Muscle layer of duodenum (tissue), 2 donors: ENCODE data around the gene PTPRR.

Experiments
- H3K27ac ChIP-seq: one replicate; pipeline ENCODE4 v1.7.0; 2013; ENCODE audit warnings: mild to moderate bottlenecking, low read length
- H3K27me3 ChIP-seq: one replicate; pipeline ENCODE4 v1.7.0; 2013; ENCODE audit warnings: low read depth, mild to moderate bottlenecking, control low read depth, low read length
- H3K36me3 ChIP-seq, 2 donors: one replicate each; pipeline ENCODE4 v1.7.0; 2013; ENCODE audit warnings: low read length in 2 of 2, control low read depth in 1 of 2, mild to moderate bottlenecking in 1 of 2; ENCODE audit not compliant: insufficient read depth in 2 of 2, control insufficient read depth in 1 of 2
- H3K4me1 ChIP-seq, 2 donors: one replicate each; pipeline ENCODE4 v1.7.0; 2013; ENCODE audit warnings: low read length in 2 of 2, mild to moderate bottlenecking in 2 of 2, control low read depth in 1 of 2, moderate library complexity in 1 of 2; ENCODE audit not compliant: insufficient read depth in 2 of 2, control insufficient read depth in 1 of 2
- H3K4me3 ChIP-seq, 2 donors: one replicate each; pipeline ENCODE4 v1.7.0; 2013; ENCODE audit warnings: low read length in 2 of 2, low read depth in 1 of 2, mild to moderate bottlenecking in 1 of 2
- H3K9me3 ChIP-seq, 2 donors: one replicate each; pipeline ENCODE4 v1.7.0; 2013; ENCODE audit warnings: low read length in 2 of 2, control low read depth in 1 of 2, mild to moderate bottlenecking in 1 of 2; ENCODE audit not compliant: control insufficient read depth in 1 of 2
- donor health status: healthy.

The PTPRR gene

GRCh38 chr12:70948236-70948975 is 27.9 kb upstream of the PTPRR start:
- no peaks in the 10 kb centered on the region for H3K36me3 ChIP-seq
- H3K4me1 ChIP-seq, result no peaks in the 10 kb centered on the region
- no peak overlapping the region for H3K4me3 ChIP-seq
- no peak overlapping the region for H3K27ac ChIP-seq
- peaks cover 0 to 2% of the 10 kb centered on the region in 2 donors for H3K9me3 ChIP-seq
- H3K27me3 ChIP-seq, result no peaks in the 10 kb centered on the region

- H3K27ac ChIP-seq, result no peak overlapping the region
- H3K9me3 ChIP-seq, result no peaks in the 10 kb centered on the region
- H3K36me3 ChIP-seq, result no peaks in the 10 kb centered on the region
- no peaks in the 10 kb centered on the region for H3K27me3 ChIP-seq
- H3K4me3 ChIP-seq, result no peak overlapping the region
- H3K4me1 ChIP-seq, result no peaks in the 10 kb centered on the region
Measured at GRCh38 chr12:70936203-70936813, 15.8 kb upstream of the PTPRR start.

GRCh38 chr12:70933133-70933532 is 12.6 kb upstream of the PTPRR start:
- H3K27me3 ChIP-seq, result no peaks in the 10 kb centered on the region
- H3K36me3 ChIP-seq, result no peaks in the 10 kb centered on the region
- no peak overlapping the region for H3K4me3 ChIP-seq
- H3K4me1 ChIP-seq, result no peaks in the 10 kb centered on the region
- H3K27ac ChIP-seq, result no peak overlapping the region
- no peaks in the 10 kb centered on the region for H3K9me3 ChIP-seq

GRCh38 chr12:70929029-70929428 is 8.5 kb upstream of the PTPRR start:
- no peak overlapping the region for H3K27ac ChIP-seq

GRCh38 chr12:70928071-70928470 is 7.5 kb upstream of the PTPRR start:
- no peak overlapping the region for H3K4me3 ChIP-seq
- H3K36me3 ChIP-seq, result no peaks in the 10 kb centered on the region
- no peaks in the 10 kb centered on the region for H3K4me1 ChIP-seq
- H3K27ac ChIP-seq, result no peak overlapping the region
- no peaks in the 10 kb centered on the region for H3K9me3 ChIP-seq
- no peaks in the 10 kb centered on the region for H3K27me3 ChIP-seq

More at GRCh38 chr12:70929029-70929428, 8.5 kb upstream of the PTPRR start:
- no peaks in the 10 kb centered on the region for H3K36me3 ChIP-seq
- no peak overlapping the region for H3K4me3 ChIP-seq
- H3K9me3 ChIP-seq, result no peaks in the 10 kb centered on the region
- H3K4me1 ChIP-seq, result no peaks in the 10 kb centered on the region
- H3K27me3 ChIP-seq, result no peaks in the 10 kb centered on the region

- Histone ChIP-seq H3K4me1 (no peaks in the 10 kb centered on the region), H3K4me3 (no peak overlapping the region), H3K36me3 (no peaks in the 10 kb centered on the region), H3K9me3 (no peaks in the 10 kb centered on the region), H3K27me3 (no peaks in the 10 kb centered on the region), H3K27ac (no peak overlapping the region)
Measured at GRCh38 chr12:70927356-70927755, 6.8 kb upstream of the PTPRR start.

- no peak overlapping the region for H3K4me3 ChIP-seq
- H3K9me3 ChIP-seq, result no peaks in the 10 kb centered on the region
- no peaks in the 10 kb centered on the region for H3K27me3 ChIP-seq
- H3K36me3 ChIP-seq, result no peaks in the 10 kb centered on the region
- H3K4me1 ChIP-seq, result no peaks in the 10 kb centered on the region
- no peak overlapping the region for H3K27ac ChIP-seq
Measured at GRCh38 chr12:70925539-70925938, 5.0 kb upstream of the PTPRR start.

GRCh38 chr12:70920891-70921290 is 353 bp upstream of the PTPRR start:
- H3K4me3 ChIP-seq, result no peak overlapping the region
- H3K27me3 ChIP-seq, result no peaks in the 10 kb centered on the region
- no peak overlapping the region for H3K27ac ChIP-seq
- H3K36me3 ChIP-seq, result no peaks in the 10 kb centered on the region
- peaks cover 0 to 5% of the 10 kb centered on the region in 2 donors for H3K4me1 ChIP-seq
- no peaks in the 10 kb centered on the region for H3K9me3 ChIP-seq

- peaks cover 0 to 5% of the 10 kb centered on the region in 2 donors for H3K4me1 ChIP-seq
- H3K27me3 ChIP-seq, result no peaks in the 10 kb centered on the region
- H3K9me3 ChIP-seq, result no peaks in the 10 kb centered on the region
- H3K36me3 ChIP-seq, result no peaks in the 10 kb centered on the region
- no peak overlapping the region for H3K27ac ChIP-seq
- no peak overlapping the region for H3K4me3 ChIP-seq
Measured at GRCh38 chr12:70919597-70920035, 922 bp downstream of the PTPRR start.

GRCh38 chr12:70919176-70919575 is 1.4 kb downstream of the PTPRR start:
- Histone ChIP-seq H3K27me3 (no peaks in the 10 kb centered on the region), H3K9me3 (no peaks in the 10 kb centered on the region), H3K4me1 (peaks cover 0 to 5% of the 10 kb centered on the region in 2 donors), H3K4me3 (no peak overlapping the region), H3K27ac (no peak overlapping the region), H3K36me3 (no peaks in the 10 kb centered on the region)

GRCh38 chr12:70918321-70918720 is 2.2 kb downstream of the PTPRR start:
- Histone ChIP-seq H3K27me3 (no peaks in the 10 kb centered on the region), H3K36me3 (no peaks in the 10 kb centered on the region), H3K4me1 (peaks cover 0 to 5% of the 10 kb centered on the region in 2 donors), H3K27ac (no peak overlapping the region), H3K4me3 (no peak overlapping the region), H3K9me3 (no peaks in the 10 kb centered on the region)
